Hepatocyte (in vitro differentiated cells): ENCODE data around the gene ANGPTL1. TPM values are rescaled to one million over a fixed set of nuclear protein-coding genes. Genes with fewer than 3 reads are reported as not detected.

ENCODE experiments used
- DNase-seq: peaks from one replicate; pipeline ENCODE4 v3.0.0-alpha.2; 2016; ENCODE audit warnings: low spot score
- H2AFZ ChIP-seq: fragments of 200-600 bp; sonication (generic); 2 replicates; pipeline ENCODE4 v1.6.0; 2016; ENCODE audit warnings: antibody characterized with exemption, mild to moderate bottlenecking
- H3K27ac ChIP-seq: fragments of 200-600 bp; sonication (generic); 2 replicates; pipeline ENCODE4 v1.5.1; 2016; ENCODE audit warnings: mild to moderate bottlenecking
- H3K27me3 ChIP-seq: fragments of 200-600 bp; sonication (generic); 2 replicates; pipeline ENCODE4 v1.6.1; 2016
- H3K36me3 ChIP-seq: fragments of 200-600 bp; sonication (generic); replicated peaks from 2 replicates; pipeline ENCODE4 v1.5.1; 2016; ENCODE audit warnings: low read depth; ENCODE audit not compliant: insufficient read depth
- H3K4me1 ChIP-seq: fragments of 200-600 bp; sonication (generic); 2 replicates; pipeline ENCODE4 v1.5.1; 2016; ENCODE audit warnings: mild to moderate bottlenecking, moderate library complexity; ENCODE audit not compliant: insufficient read depth
- H3K4me2 ChIP-seq: fragments of 200-600 bp; sonication (generic); 2 replicates; pipeline ENCODE4 v1.6.0; 2016
- H3K4me3 ChIP-seq: fragments of 200-600 bp; sonication (generic); 2 replicates; pipeline ENCODE4 v1.5.1; 2016; ENCODE audit warnings: mild to moderate bottlenecking
- H3K79me2 ChIP-seq: fragments of 200-600 bp; sonication (generic); 2 replicates; pipeline ENCODE4 v1.6.0; 2017; ENCODE audit warnings: mild to moderate bottlenecking
- H3K9me2 ChIP-seq: fragments of 200-600 bp; sonication (generic); replicated peaks from 2 replicates; pipeline ENCODE4 v1.6.0; 2017; ENCODE audit warnings: mild to moderate bottlenecking; ENCODE audit not compliant: insufficient read depth
- H3K9me3 ChIP-seq: fragments of 200-600 bp; sonication (generic); 2 replicates; pipeline ENCODE4 v1.5.1; 2016; ENCODE audit warnings: low read depth, mild to moderate bottlenecking
- H4K20me1 ChIP-seq: fragments of 200-600 bp; sonication (generic); 2 replicates; pipeline ENCODE4 v1.6.0; 2016; ENCODE audit warnings: mild to moderate bottlenecking; ENCODE audit not compliant: insufficient read depth, poor library complexity, severe bottlenecking
- EZH2 ChIP-seq: fragments of 200-600 bp; sonication (generic); IDR thresholded peaks from 2 replicates; pipeline ENCODE4 v1.6.1; 2016; ENCODE audit warnings: antibody characterized with exemption, mild to moderate bottlenecking, borderline replicate concordance
- EZH2phosphoT487 ChIP-seq: fragments of 200-600 bp; sonication (generic); IDR thresholded peaks from one replicate; pipeline ENCODE4 v1.6.1; 2018; ENCODE audit warnings: antibody characterized with exemption, mild to moderate bottlenecking, low read depth, moderate library complexity; ENCODE audit not compliant: unreplicated experiment, severe bottlenecking
- WGBS: methylation state at CpG from one replicate; pipeline ENCODE4 v1.1.6; 2016; ENCODE audit warnings: low lambda C conversion rate; ENCODE audit errors: missing lambda C conversion rate; 5-methylcytosine and 5-hydroxymethylcytosine counted together
- polyA plus RNA-seq: library from polyadenylated mRNA; unstranded; fragments of >200 nt; fragmentation: Nextera tagmentation; extraction: Ambion mirVana; gene quantifications from 2 replicates; pipeline ENCODE4 v1.2.1, GENCODE V29; 2016
- total RNA-seq: library from RNA; depleted of rRNA; stranded (reverse); fragments of >200 nt; gene quantifications from 2 replicates; pipeline ENCODE4 v1.2.3, GENCODE V29; 2014
- TF ChIP-seq, protein P1 (sequence below): fragments of 200-600 bp; sonication (generic); IDR thresholded peaks from 2 replicates; pipeline ENCODE4 v1.5.1; 2016; ENCODE audit warnings: antibody characterized with exemption, mild to moderate bottlenecking; ENCODE audit not compliant: poor library complexity

The ANGPTL1 gene
- total and polyA plus RNA-seq, 2 experiments from 2014 or later: 34.3 to 63.6 TPM

DNA sequence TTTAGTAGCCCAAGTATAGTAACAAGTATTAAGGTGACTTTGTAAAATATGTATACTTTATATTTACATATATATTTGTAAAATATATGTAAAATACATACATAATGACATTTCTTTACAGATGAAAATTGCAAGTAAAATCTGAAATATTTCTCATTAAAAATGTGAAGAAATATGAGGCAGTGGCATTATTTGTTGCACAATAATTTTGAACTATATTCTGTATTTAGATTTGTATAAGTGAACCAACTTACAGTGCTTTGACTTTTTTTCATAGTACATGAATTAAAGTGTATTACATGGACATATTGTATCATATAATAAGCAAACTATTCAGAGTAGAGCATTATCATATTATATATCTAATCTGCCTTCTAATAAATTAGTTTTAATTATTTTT lies 60.3 kb downstream of the ANGPTL1 start:
- DNase-seq: no peak
- TF ChIP-seq, protein P1, sequence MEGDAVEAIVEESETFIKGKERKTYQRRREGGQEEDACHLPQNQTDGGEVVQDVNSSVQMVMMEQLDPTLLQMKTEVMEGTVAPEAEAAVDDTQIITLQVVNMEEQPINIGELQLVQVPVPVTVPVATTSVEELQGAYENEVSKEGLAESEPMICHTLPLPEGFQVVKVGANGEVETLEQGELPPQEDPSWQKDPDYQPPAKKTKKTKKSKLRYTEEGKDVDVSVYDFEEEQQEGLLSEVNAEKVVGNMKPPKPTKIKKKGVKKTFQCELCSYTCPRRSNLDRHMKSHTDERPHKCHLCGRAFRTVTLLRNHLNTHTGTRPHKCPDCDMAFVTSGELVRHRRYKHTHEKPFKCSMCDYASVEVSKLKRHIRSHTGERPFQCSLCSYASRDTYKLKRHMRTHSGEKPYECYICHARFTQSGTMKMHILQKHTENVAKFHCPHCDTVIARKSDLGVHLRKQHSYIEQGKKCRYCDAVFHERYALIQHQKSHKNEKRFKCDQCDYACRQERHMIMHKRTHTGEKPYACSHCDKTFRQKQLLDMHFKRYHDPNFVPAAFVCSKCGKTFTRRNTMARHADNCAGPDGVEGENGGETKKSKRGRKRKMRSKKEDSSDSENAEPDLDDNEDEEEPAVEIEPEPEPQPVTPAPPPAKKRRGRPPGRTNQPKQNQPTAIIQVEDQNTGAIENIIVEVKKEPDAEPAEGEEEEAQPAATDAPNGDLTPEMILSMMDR: no peak
- no peak for TF ChIP-seq EZH2
- TF ChIP-seq EZH2phosphoT487: no peak
- peaks cover 5% of the 10 kb centered on the region for H3K79me2 ChIP-seq
- H3K4me3 ChIP-seq: no peak overlapping the region
- no peaks in the 10 kb centered on the region for H3K4me1 ChIP-seq
- no peak overlapping the region for H3K4me2 ChIP-seq
- H3K27me3 ChIP-seq: no peaks in the 10 kb centered on the region
- H4K20me1 ChIP-seq: no peaks in the 10 kb centered on the region
- H3K27ac ChIP-seq: no peak overlapping the region
- H3K9me2 ChIP-seq: no peaks in the 10 kb centered on the region
- no peaks in the 10 kb centered on the region for H3K36me3 ChIP-seq
- no peaks in the 10 kb centered on the region for H3K9me3 ChIP-seq
- H2AFZ ChIP-seq: no peak overlapping the region

DNA sequence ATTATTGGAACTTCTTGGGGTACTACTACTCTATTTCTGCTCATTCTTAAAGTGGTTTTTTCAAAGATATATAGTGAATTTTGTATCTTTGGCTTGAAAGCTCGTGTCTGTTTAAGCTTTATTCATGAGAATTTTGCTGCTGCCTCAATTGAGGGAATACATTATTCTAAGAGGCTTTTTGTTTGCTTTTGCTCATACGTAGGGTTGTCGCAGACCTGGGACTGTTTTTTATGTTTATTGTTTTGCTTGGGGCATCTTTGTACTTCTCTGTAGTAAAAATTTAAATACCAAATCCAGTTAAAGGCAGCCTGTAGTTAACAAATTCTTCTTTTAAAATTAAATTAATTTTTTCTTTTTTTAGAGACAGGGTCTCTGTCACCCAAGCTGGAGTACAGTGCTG lies 62.3 kb downstream of the ANGPTL1 start:
- no peaks in the 10 kb centered on the region for H4K20me1 ChIP-seq
- no peak overlapping the region for H3K4me3 ChIP-seq
- peaks cover 5% of the 10 kb centered on the region for H3K79me2 ChIP-seq
- no peak overlapping the region for H3K4me2 ChIP-seq
- TF ChIP-seq, protein P1: no peak
- TF ChIP-seq EZH2phosphoT487 (no peak), EZH2 (no peak)
- no peak overlapping the region for H3K27ac ChIP-seq
- no peak for DNase-seq
- no peaks in the 10 kb centered on the region for H3K27me3 ChIP-seq
- H3K4me1 ChIP-seq: no peaks in the 10 kb centered on the region
- H2AFZ ChIP-seq: no peak overlapping the region
- no peaks in the 10 kb centered on the region for H3K9me3 ChIP-seq
- WGBS: 94% methylated on average over 3 of the region's 3 CpGs
- H3K9me2 ChIP-seq: no peaks in the 10 kb centered on the region
- no peaks in the 10 kb centered on the region for H3K36me3 ChIP-seq

DNA sequence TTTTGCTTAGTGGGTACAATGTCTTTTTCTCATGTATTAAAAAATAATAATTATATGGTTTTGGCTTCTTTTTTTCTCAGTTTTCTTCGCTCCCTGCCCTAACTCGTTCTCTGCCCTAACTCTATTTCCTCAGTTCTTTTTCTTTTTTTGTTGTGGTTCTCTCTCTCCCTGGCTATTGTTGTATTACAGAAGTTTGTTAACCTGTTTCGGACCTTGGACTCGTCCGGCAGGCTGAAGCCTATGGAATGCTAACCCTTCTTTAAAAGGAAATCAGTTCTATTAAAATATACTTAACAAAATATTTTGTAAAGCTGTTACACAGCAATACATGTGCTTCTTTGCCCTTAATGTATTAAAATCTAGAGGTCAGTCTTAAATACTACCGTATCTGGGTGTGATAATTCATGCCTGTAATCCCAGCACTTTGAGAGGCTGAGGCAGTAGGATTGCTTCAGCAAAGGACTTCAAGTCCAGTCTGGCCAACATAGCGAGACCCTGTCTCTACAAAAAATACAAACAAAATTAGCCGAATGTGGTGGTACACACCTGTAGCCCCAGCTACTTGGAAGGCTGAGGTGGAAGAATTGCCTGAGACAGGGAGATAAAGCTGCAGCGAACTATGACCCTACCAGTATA lies 64.1 kb downstream of the ANGPTL1 start:
- Histone ChIP-seq H3K4me2 (no peak overlapping the region), H3K27me3 (no peaks in the 10 kb centered on the region), H4K20me1 (no peaks in the 10 kb centered on the region), H3K9me2 (no peaks in the 10 kb centered on the region), H2AFZ (no peak overlapping the region), H3K79me2 (peaks cover 5% of the 10 kb centered on the region), H3K4me1 (no peaks in the 10 kb centered on the region), H3K36me3 (no peaks in the 10 kb centered on the region), H3K9me3 (no peaks in the 10 kb centered on the region), H3K27ac (no peak overlapping the region), H3K4me3 (no peak overlapping the region)
- TF ChIP-seq, protein P1: no peak
- no peak for TF ChIP-seq EZH2phosphoT487
- no peak for TF ChIP-seq EZH2
- 87% methylated on average over 9 of the region's 9 CpGs for WGBS
- DNase-seq: no peak

DNA sequence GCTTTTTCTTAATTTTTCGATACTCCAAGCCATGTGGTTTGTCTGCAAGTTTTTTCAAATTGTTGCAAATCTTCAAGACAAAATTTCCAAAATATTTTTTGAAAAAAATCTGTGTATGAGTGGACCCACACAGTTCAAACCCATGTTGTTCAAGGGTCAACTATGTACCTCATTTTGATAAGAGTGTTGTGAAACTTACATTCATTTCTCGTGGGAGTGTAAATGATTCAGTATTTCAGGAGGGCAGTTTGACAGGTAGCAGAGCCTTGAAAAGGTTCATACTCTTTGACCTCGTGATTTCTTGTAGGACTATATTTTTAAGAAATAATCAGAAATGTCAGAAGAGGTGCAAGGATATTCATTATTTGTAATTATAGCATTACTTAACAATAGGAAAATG lies 68.0 kb downstream of the ANGPTL1 start:
- 80% methylated on average over 3 of the region's 3 CpGs for WGBS
- no peak for TF ChIP-seq EZH2phosphoT487
- TF ChIP-seq EZH2: no peak
- TF ChIP-seq, protein P1: no peak
- H3K4me2 ChIP-seq: no peak overlapping the region
- no peak overlapping the region for H3K27ac ChIP-seq
- H3K27me3 ChIP-seq: no peaks in the 10 kb centered on the region
- H3K36me3 ChIP-seq: no peaks in the 10 kb centered on the region
- no peak for DNase-seq
- no peak overlapping the region for H3K4me3 ChIP-seq
- no peak overlapping the region for H2AFZ ChIP-seq
- H3K9me2 ChIP-seq: no peaks in the 10 kb centered on the region
- no peaks in the 10 kb centered on the region for H3K9me3 ChIP-seq
- H3K4me1 ChIP-seq: no peaks in the 10 kb centered on the region
- peaks cover 5% of the 10 kb centered on the region for H3K79me2 ChIP-seq
- H4K20me1 ChIP-seq: no peaks in the 10 kb centered on the region
